GM12891 (cell line): Measurements from ENCODE around the gene GCC2.
"Not testable (repeated sequence)": the region's sequence is repeated elsewhere in the genome, so short reads cannot be mapped to it uniquely, and the experiment has no call there.

Experiments used
- DNase-seq: peaks from one replicate; pipeline ENCODE4 v3.0.0; 2011; ENCODE audit warnings: low spot score; ENCODE audit not compliant: insufficient read length
- FAIRE-seq: peaks from 2 replicates; lab custom pipeline; 2011; peaks lifted over from hg19 to GRCh38; lab: Jason Lieb, UNC
- PAX5 ChIP-seq: IDR thresholded peaks from 2 replicates; pipeline ENCODE4 v1.6.1; 2011; ENCODE audit warnings: low read length, moderate library complexity, mild to moderate bottlenecking; ENCODE audit not compliant: insufficient read depth, severe bottlenecking
- POLR2A ChIP-seq: IDR thresholded peaks from 2 replicates; pipeline ENCODE4 v1.6.1; 2011; ENCODE audit warnings: low read depth, low read length, control low read depth
- POLR2AphosphoS5 ChIP-seq: IDR thresholded peaks from 2 replicates; pipeline ENCODE4 v1.6.1; 2011; ENCODE audit warnings: low read depth, low read length, control low read depth
- POU2F2 ChIP-seq: IDR thresholded peaks from 2 replicates; pipeline ENCODE4 v1.6.1; 2011; ENCODE audit warnings: low read depth, mild to moderate bottlenecking, control low read depth, low read length, moderate library complexity
- SPI1 ChIP-seq: IDR thresholded peaks from 2 replicates; pipeline ENCODE4 v1.6.1; 2011; ENCODE audit warnings: low read depth, low read length, control low read depth
- TAF1 ChIP-seq: IDR thresholded peaks from 2 replicates; pipeline ENCODE4 v1.6.1; 2011; ENCODE audit warnings: low read depth, low read length, control low read depth

The GCC2 gene

DNA sequence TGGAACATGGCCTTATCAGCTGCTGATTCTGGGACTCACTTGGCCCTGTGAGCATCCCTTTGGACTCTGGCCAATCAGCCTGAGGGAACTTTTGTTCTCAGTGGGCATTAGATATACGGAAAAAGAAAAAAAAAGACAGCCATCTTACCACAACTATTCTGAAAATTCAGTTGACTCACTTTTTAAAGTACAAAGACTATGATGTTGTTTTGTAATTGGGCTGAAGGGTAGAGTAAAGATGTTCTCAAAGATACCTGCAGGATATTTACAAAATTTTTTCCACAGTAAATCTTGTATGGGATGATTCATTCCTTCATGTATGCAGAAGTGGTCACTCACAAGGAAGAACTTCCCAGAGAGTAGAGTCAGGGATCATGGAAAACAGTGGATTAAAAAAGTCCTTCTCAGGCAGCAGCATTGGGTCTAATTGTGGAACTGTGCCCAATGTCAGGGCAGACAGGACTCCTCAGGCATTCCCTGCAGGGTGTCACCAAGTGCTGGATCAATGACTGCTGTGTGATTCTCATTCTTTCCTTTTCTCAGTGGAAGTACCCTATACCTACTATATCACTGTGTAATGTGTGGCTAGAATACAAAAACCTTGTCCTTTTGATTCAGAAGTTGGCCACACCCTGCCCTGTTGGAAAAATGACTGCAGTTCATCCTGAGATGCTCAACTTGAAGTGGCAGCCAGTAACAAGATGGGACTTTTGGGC is 35.9 kb upstream of the GCC2 start:
- no peak for DNase-seq
- TF ChIP-seq TAF1 (no peak), POLR2AphosphoS5 (no peak), POU2F2 (no peak), POLR2A (no peak), PAX5 (no peak), SPI1 (no peak)
- no peak for FAIRE-seq

DNA sequence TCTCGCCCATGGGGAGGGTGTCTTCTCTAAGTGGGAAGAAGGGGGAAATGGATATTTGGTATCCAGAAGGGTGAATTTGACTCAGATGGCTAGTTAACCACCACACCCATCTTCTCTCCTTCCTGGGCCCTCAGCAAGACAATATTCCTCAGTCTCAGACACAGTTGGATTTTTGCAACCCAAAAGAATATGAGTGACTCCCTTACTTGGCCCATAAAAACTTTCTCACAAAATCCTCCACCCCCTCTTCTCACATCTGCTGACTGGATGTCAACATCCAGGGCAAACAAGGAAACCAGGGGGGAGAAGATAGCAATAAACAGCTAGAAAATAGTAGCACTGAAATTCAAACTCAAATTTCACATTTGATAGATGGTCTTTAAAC is 35.3 kb upstream of the GCC2 start:
- DNase-seq (no peak), FAIRE-seq (no peak)
- TF ChIP-seq PAX5: no peak
- no peak for TF ChIP-seq POLR2A
- TF ChIP-seq SPI1: no peak
- TF ChIP-seq POU2F2: no peak
- TF ChIP-seq TAF1: no peak
- TF ChIP-seq POLR2AphosphoS5: no peak

DNA sequence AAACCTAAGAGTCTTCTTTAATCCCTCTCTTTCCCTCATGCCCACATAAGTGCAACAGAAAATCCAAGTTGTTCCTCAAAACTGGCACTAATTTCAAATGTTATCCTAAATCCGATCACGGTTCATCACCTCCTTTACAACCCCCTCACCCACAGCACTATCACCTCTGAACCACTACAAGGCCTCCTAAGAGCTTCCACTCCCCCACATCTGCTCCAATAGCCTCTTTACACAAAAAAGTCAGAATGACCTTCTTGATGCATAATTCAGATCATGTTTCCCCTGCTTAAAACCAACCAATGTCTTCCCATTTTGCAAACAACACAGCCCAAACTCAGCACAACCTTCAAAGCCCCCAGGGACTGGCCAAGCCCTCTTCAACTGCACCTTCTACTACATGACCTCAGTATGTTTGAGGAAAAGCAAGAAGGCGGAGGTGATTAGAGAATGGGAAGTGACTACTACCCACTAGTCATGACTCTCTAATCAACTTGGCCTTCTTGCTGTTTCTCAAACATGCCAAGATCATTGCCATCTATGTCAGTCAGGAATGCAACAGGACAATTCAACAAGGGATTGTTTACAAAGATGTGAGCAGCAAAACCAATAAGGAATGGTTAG is 34.6 kb upstream of the GCC2 start:
- FAIRE-seq (no peak), DNase-seq (no peak)
- TF ChIP-seq POU2F2: no peak
- no peak for TF ChIP-seq SPI1
- TF ChIP-seq POLR2AphosphoS5: no peak
- TF ChIP-seq TAF1: no peak
- no peak for TF ChIP-seq PAX5

DNA sequence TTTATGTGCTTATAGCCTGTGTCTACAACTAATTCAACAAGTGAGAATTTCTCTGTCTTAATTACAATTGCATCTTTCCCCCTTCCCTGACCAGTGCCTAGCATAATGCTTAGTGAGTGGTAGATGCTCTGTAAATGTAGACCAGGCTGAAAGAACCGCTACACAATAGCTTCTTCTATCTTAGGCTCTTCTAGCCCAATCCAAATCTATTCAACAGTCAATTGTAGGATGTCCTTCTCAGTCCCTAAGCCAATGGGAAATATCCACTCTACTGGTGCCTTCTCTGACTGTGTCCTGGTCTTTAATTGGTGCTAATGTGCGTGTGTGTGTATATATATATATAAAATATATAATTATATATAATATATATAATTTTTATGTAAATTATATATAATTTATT is 34.1 kb upstream of the GCC2 start:
- DNase-seq (no peak), FAIRE-seq (no peak)
- TF ChIP-seq POU2F2 (no peak), POLR2A (no peak), PAX5 (no peak)

DNA sequence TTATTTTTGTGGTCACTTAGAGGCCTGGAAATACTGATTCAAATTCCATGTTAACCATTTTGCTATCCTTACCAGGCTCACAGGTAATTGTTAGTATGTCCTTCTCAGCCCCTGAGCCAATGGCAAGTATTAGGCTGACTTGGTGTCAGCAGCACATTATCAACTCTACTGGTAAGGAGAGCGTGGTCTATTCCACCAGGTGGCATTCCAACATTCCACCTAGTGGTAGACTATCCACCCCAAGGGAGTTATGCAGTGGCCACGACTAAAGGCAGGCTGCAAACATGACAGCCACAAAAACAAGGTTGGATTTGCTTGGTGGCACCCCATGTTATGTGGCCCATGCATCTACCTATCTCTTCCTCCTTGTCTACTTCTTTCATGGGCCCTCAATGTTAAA is 31.8 kb upstream of the GCC2 start:
- FAIRE-seq: peak; percentile 26
- TF ChIP-seq POLR2A (no peak), PAX5 (no peak), POU2F2 (no peak), TAF1 (no peak), SPI1 (no peak), POLR2AphosphoS5 (no peak)
- no peak for DNase-seq

DNA sequence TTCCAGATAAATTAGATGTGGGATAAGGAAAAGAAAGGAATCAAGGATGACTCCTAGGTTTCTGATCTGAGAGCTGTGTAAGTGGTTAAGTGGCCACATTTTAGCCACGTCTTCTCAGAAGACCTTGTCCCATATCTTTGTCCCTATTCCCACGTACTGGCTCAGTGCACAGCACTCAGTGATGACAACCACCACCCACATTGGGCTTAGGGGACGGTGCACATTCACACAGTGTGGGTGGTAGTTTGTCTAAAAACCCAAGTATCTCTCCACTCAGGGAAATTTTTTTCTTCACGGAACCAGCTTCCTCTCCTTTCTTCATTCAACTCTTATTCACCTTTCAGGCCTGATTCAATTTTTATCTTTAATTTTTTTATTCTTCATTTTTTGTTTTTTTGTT is 30.6 kb upstream of the GCC2 start:
- DNase-seq (no peak), FAIRE-seq (no peak)
- no peak for TF ChIP-seq TAF1
- no peak for TF ChIP-seq POU2F2
- no peak for TF ChIP-seq POLR2AphosphoS5
- TF ChIP-seq SPI1: no peak
- no peak for TF ChIP-seq POLR2A
- no peak for TF ChIP-seq PAX5

DNA sequence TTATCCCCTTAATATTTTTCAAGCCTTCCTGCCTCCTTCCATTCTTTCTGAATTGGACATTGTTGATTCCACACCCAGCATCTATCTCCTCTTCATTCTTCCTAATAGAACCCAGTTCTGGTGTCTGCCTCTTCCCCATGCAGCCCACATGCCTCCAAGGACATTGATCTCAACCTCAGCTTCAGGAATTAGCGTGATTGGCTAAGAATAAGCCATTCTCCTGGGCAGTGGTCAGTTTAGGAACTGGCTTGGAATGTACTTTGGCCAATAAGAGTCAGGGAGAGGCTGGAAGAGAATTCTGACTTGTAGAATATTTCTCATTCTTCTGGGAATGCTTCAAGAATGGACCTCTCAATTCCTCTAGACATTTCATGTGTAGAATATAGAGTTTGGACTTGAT is 25.9 kb upstream of the GCC2 start:
- no peak for FAIRE-seq
- TF ChIP-seq POU2F2 (no peak), POLR2A (no peak), TAF1 (no peak), PAX5 (no peak), SPI1 (no peak), POLR2AphosphoS5 (no peak)
- no peak for DNase-seq

DNA sequence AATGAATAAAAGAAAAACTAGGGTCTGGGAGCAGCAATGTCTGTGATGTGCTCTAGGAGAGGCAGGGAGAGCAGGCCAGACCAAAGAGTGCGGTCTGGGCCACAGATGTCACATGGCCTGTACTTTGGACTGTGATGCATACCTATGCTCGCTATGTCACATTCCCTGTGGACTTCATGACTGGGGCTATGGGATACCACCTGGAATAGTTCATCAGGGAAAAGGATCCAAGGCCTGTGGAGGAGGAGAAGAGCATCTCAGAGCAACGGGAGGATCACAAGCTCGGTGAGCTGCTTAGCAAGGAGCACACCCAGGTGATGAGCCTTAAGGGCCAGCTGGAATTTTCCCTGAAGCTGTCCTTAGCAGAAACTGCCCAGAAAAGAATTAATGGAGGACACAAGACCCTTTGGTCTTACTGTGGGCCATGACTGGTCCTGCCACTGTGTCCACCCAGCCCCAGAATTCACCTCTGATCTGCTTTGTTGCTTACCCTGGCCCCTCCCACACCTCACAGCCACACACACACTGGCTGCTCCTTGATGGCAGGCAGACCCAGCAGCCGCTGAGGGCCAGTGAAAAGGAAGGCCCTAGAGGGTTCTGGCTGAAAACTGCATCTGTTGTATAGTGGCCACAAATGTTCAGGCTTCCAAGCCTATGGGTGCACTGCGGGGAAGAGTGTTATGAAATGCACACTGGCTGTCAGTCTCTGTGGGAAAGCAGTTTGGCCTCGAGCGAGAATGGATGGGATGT is 25.3 kb upstream of the GCC2 start:
- FAIRE-seq (no peak), DNase-seq (no peak)
- TF ChIP-seq SPI1 (no peak), PAX5 (no peak), TAF1 (no peak), POLR2AphosphoS5 (no peak), POLR2A (no peak)

DNA sequence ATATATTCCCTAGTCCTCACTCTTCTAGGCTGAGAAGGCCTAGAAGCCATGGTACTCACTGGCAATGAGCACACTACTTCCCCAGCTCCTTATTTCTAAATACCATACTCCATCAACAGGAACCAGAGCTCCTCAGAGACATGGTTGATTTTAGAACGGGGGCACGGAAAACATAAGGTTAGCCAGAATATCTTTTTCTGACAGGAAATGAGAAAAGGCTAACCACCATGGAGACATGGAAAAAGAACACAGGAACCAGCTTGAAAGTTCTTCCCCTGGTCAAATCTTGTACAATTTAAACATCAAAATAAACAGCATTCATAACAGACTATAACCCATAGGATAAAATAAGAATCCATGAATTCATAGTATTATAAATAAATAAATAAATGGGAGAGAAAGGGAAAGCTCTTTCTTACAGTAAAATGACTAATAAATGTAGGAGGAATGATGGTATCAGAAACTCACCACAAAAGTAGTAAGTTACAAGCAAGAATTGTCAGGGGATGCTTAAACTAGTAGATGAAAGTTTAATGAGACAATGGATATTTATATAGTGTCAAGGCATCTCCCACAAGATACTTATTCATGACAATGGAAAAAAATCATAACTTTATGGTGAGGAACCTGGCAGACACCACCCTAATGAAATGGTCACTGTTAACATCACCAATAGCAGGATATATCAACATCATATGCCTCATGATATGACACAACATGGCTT is 20.6 kb upstream of the GCC2 start:
- FAIRE-seq (no peak), DNase-seq (no peak)
- TF ChIP-seq POU2F2: no peak
- TF ChIP-seq SPI1: no peak
- no peak for TF ChIP-seq TAF1
- no peak for TF ChIP-seq PAX5
- TF ChIP-seq POLR2A: no peak
- no peak for TF ChIP-seq POLR2AphosphoS5

DNA sequence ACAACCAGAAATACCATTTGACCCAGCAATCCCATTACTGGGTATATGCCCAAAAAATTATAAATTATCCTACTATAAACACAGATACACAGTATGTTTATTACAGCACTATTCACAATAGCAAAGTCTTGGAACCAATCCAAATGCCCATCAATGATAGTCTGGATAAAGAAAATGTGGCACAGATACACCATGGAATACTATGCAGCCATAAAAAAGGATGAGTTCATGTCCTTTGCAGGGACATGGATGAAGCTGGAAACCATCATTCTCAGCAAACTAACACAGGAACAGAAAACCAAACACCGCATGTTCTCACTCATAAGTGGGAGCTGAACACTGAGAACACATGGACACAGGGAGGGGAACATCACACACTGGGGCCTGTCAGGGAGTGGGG is 13.4 kb upstream of the GCC2 start:
- FAIRE-seq, DNase-seq: not testable (repeated sequence)
